ENCODE data around the gene ASCL3.

Gene ASCL3

GRCh38 chr11:8914661-8915018 lies 28.2 kb downstream of the ASCL3 start:
- no peaks in the 10 kb centered on the region for H3K9me2 ChIP-seq (replicated peaks; ENCODE audit: insufficient read depth, low read length)
- H3K27ac ChIP-seq (ENCODE audit: low read depth, low read length): no peak overlapping the region
- no peak overlapping the region for H3K4me3 ChIP-seq (ENCODE audit: insufficient read depth, low read length, poor library complexity, severe bottlenecking)
- H3K9me3 ChIP-seq (ENCODE audit: insufficient read depth, low read length): no peaks in the 10 kb centered on the region
- no peaks in the 10 kb centered on the region for H3K27me3 ChIP-seq (ENCODE audit: low read length)
- H3K4me2 ChIP-seq (ENCODE audit: low read depth, low read length, poor library complexity, severe bottlenecking): peak overlapping the region; percentile 49
- no peak overlapping the region for H3K9ac ChIP-seq (ENCODE audit: low read length)
- H3F3A ChIP-seq (ENCODE audit: insufficient read depth): peaks cover 10% of the 10 kb centered on the region
- TF ChIP-seq, protein P1, sequence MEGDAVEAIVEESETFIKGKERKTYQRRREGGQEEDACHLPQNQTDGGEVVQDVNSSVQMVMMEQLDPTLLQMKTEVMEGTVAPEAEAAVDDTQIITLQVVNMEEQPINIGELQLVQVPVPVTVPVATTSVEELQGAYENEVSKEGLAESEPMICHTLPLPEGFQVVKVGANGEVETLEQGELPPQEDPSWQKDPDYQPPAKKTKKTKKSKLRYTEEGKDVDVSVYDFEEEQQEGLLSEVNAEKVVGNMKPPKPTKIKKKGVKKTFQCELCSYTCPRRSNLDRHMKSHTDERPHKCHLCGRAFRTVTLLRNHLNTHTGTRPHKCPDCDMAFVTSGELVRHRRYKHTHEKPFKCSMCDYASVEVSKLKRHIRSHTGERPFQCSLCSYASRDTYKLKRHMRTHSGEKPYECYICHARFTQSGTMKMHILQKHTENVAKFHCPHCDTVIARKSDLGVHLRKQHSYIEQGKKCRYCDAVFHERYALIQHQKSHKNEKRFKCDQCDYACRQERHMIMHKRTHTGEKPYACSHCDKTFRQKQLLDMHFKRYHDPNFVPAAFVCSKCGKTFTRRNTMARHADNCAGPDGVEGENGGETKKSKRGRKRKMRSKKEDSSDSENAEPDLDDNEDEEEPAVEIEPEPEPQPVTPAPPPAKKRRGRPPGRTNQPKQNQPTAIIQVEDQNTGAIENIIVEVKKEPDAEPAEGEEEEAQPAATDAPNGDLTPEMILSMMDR (IDR thresholded peaks at IDR 0.05; ENCODE audit: insufficient read depth, low read length, poor library complexity, severe bottlenecking): no peak
- TF ChIP-seq EZH2phosphoT487 (conservative IDR thresholded peaks at IDR 0.05; ENCODE audit: low read length): no peak
- H2AFZ ChIP-seq (ENCODE audit: low read depth, low read length, severe bottlenecking): no peak overlapping the region
- no peaks in the 10 kb centered on the region for H3K36me3 ChIP-seq (ENCODE audit: low read length)
- H4K20me1 ChIP-seq (ENCODE audit: low read depth, low read length): no peaks in the 10 kb centered on the region
- no peaks in the 10 kb centered on the region for H3K79me2 ChIP-seq (ENCODE audit: insufficient read depth, low read length)

GRCh38 chr11:8913961-8914660 lies 28.7 kb downstream of the ASCL3 start:
- peak overlapping the region; percentile 12 for H3K4me3 ChIP-seq (ENCODE audit: insufficient read depth, low read length, poor library complexity, severe bottlenecking)
- peak overlapping the region; percentile 25; the same call in 1 of the 2 replicates for H3K9ac ChIP-seq (ENCODE audit: low read length)
- no peaks in the 10 kb centered on the region for H3K36me3 ChIP-seq (ENCODE audit: low read length)
- H3K9me3 ChIP-seq (ENCODE audit: insufficient read depth, low read length): no peaks in the 10 kb centered on the region
- H3K4me2 ChIP-seq (ENCODE audit: low read depth, low read length, poor library complexity, severe bottlenecking): peak overlapping the region; percentile 49
- H3F3A ChIP-seq (ENCODE audit: insufficient read depth): peaks cover 10% of the 10 kb centered on the region
- H3K9me2 ChIP-seq (replicated peaks; ENCODE audit: insufficient read depth, low read length): no peaks in the 10 kb centered on the region
- no peaks in the 10 kb centered on the region for H4K20me1 ChIP-seq (ENCODE audit: low read depth, low read length)
- TF ChIP-seq, protein P1 (IDR thresholded peaks at IDR 0.05; ENCODE audit: insufficient read depth, low read length, poor library complexity, severe bottlenecking): peak; percentile 93
- no peak for TF ChIP-seq EZH2phosphoT487 (conservative IDR thresholded peaks at IDR 0.05; ENCODE audit: low read length)
- peak overlapping the region; percentile 13; the same call in 1 of the 2 replicates for H3K27ac ChIP-seq (ENCODE audit: low read depth, low read length)
- H3K79me2 ChIP-seq (ENCODE audit: insufficient read depth, low read length): no peaks in the 10 kb centered on the region
- peak overlapping the region; percentile 37 for H2AFZ ChIP-seq (ENCODE audit: low read depth, low read length, severe bottlenecking)
- H3K27me3 ChIP-seq (ENCODE audit: low read length): no peaks in the 10 kb centered on the region

GRCh38 chr11:8911029-8911823 lies 31.6 kb downstream of the ASCL3 start, which contains the start of gene AKIP1:
AKIP1 (plus strand) TSS chr11:8911189; CDS start chr11:8911450, 261 bp downstream.
- peak within 1 kb of the TSS; percentile 50 for H3K4me2 ChIP-seq (ENCODE audit: low read depth, low read length, poor library complexity, severe bottlenecking)
- H3K9ac ChIP-seq (ENCODE audit: low read length): peak within 1 kb of the TSS; percentile 65
- no peaks in the 10 kb centered on the region for H4K20me1 ChIP-seq (ENCODE audit: low read depth, low read length)
- H3K27ac ChIP-seq (ENCODE audit: low read depth, low read length): no peak within 1 kb of the TSS
- no peaks in the 10 kb centered on the region for H3K9me2 ChIP-seq (replicated peaks; ENCODE audit: insufficient read depth, low read length)
- TF ChIP-seq, protein P1 (IDR thresholded peaks at IDR 0.05; ENCODE audit: insufficient read depth, low read length, poor library complexity, severe bottlenecking): no peak
- no peak for TF ChIP-seq EZH2phosphoT487 (conservative IDR thresholded peaks at IDR 0.05; ENCODE audit: low read length)
- H3K36me3 ChIP-seq (ENCODE audit: low read length): no peaks in the 10 kb centered on the region
- no peaks in the 10 kb centered on the region for H3K9me3 ChIP-seq (ENCODE audit: insufficient read depth, low read length)
- H3K4me3 ChIP-seq (ENCODE audit: insufficient read depth, low read length, poor library complexity, severe bottlenecking): peak within 1 kb of the TSS; percentile 58
- H3F3A ChIP-seq (ENCODE audit: insufficient read depth): peaks cover 10% of the 10 kb centered on the region
- H3K27me3 ChIP-seq (ENCODE audit: low read length): no peaks in the 10 kb centered on the region
- no peaks in the 10 kb centered on the region for H3K79me2 ChIP-seq (ENCODE audit: insufficient read depth, low read length)
- peak within 1 kb of the TSS; percentile 97 for H2AFZ ChIP-seq (ENCODE audit: low read depth, low read length, severe bottlenecking)
